Kidney epithelial cell (primary cell): ENCODE results near the gene AMOTL2. TPM values are rescaled to one million over a fixed set of nuclear protein-coding genes. Genes with fewer than 3 reads are reported as not detected.

Experiments used
- DNase-seq: peaks from one replicate; pipeline ENCODE4 v3.0.0-alpha.2; 2010; ENCODE audit warnings: low read depth
- H3K27me3 ChIP-seq: 2 replicates; pipeline ENCODE4 v1.6.0; 2011; ENCODE audit warnings: low read length; ENCODE audit not compliant: control insufficient read depth, insufficient read depth
- H3K36me3 ChIP-seq: 2 replicates; pipeline ENCODE4 v1.5.1; 2011; ENCODE audit warnings: low read length; ENCODE audit not compliant: control insufficient read depth, insufficient read depth
- H3K4me3 ChIP-seq: 2 replicates; pipeline ENCODE4 v1.5.1; 2011; ENCODE audit warnings: low read depth, mild to moderate bottlenecking, control low read depth, low read length
- CTCF ChIP-seq: IDR thresholded peaks from 2 replicates; pipeline ENCODE4 v1.5.1; 2011; ENCODE audit warnings: mild to moderate bottlenecking, moderate library complexity, low read length, control low read depth, inconsistent platforms; ENCODE audit not compliant: insufficient read depth, poor library complexity, severe bottlenecking
- total RNA-seq: library from RNA; depleted of rRNA; stranded (reverse); fragments of >200 nt; gene quantifications from 2 replicates; pipeline ENCODE4 v1.2.3, GENCODE V29; 2015

AMOTL2 gene
- total RNA-seq, 1 donor from 2014 or later: 191 TPM

DNA sequence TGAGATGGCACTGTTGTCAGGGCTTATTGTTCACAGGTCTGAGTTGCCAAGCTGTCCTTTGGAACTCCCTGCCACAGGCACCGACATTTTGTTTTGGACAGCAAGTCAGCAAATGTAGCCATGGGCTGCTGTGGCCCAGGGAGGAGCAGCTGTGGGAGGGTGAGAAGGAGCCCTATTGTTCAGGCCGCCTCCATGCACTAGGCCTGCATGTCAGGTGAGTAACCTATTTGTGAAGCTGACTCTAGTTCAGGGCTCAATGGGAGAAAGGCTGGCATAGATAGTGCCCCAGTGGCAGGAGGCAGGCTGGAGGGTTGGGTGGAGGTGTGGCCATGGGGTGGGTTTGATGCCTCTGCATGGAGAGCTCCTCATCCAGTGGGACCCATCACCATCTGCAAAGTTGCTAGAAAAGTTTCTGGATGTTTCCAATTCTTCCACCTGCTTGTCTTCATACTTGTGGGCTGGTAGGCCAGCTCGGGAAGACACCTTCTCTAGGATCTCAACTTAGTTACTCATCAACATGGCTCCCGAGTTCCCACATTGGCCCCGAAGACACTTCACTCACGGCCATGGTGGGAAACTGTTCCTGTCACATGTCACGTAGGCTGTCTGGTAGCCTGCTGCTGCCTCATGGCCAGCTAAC, 19.5 kb downstream of the AMOTL2 start:
- Histone ChIP-seq H3K36me3 (peaks cover 7% of the 10 kb centered on the region), H3K27me3 (no peaks in the 10 kb centered on the region), H3K4me3 (no peak overlapping the region)
- DNase-seq: no peak
- TF ChIP-seq CTCF: no peak

DNA sequence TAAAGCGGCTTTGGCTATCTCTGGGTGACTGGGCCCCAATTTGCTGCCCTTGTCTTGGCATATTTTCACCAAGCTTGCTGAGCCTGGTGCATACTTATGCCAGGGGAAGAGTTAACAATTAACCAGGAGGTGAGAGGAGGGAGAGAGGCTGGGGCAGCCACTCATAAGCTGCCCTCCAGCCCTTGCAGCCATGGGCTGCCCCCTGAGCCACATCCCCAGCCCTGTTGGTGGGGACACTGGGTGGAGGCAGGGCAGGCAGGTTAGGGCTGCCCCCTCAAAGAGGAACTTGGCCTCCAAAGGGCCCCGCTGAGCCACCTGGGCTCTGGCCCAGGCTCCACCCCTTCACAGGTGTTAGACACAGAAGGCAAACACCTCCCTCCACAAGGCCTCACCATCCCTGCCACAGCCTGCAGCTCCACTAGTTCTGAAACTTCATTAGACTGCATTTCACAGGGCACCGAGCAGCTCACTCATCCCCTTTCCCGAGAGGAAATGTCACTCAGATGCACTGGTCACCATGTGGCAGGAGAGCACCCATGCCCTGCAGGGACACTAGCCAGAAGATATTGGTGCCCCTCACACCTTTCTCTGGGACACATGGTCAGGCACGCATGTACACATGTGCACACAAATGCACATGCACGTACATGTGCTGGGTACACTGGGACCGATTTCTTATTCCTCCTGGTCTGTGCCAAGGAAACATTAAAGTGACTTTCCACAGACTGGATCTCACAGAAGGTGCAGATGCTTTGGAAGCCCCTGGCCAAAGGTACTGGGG, 20.2 kb downstream of the AMOTL2 start:
- Histone ChIP-seq H3K36me3 (peaks cover 6% of the 10 kb centered on the region), H3K4me3 (no peak overlapping the region), H3K27me3 (no peaks in the 10 kb centered on the region)
- no peak for DNase-seq
- no peak for TF ChIP-seq CTCF

DNA sequence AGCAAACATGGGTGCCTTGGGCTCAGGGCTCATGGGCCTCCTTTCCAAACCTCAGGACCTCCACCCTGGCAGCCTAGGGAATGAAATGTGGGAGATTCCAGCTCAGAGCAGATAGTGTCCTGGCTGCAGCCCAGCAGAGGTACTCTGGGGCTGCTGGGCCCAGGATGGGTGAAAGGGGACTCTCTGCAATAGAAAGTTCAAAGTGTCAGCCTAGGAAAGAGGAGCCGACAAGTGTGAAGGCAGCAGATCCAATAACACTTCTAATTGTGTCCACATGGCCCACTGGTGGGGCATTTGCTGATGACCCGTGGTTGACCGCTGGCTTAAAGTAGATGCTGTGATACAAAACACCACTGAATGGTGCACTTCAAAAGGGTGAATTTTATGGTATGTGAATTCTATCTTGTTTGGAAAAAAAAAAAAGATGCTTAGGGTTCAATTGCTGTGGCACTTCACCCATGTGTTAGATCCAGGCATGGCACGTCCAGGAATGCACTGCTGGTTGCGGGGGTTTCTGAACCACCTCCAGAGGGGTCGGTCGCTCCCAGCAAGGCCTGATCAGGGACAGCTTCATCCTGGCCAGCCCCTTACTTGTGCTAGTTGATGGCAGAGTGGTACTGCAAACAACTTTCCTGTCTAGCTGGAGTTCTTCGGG, 20.9 kb downstream of the AMOTL2 start:
- Histone ChIP-seq H3K36me3 (peaks cover 6% of the 10 kb centered on the region), H3K27me3 (no peaks in the 10 kb centered on the region), H3K4me3 (no peak overlapping the region)
- DNase-seq: no peak
- no peak for TF ChIP-seq CTCF

DNA sequence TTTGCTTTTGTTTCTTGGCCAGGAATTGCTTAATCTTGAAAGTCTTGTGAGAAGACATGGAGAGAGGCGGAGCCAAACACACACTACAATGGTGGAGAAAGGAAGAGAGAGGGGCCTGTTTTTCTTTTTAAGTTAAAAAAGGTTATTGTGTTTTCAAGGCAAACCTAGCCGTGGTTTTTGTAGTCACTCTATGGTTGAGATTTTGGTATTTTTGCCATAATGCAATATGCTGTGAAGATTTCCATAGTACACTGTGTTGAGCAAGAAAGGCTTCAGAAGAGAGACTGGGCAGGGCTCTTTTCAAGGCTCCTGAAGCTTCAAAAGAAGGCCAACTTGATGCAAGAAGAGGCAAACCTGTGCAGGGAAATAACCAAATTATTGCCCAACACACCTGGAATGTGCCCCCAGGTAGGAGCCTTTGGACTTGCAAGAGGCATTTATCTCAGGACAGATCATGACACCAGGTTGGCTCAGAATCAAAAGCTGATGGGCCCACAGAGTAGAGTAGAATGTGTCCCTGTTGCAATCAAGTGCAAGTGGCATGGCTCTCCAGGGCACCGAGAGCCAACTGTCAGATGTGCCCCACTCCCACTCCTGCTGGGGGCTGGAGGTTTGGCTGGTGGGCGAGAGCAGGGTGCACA, 22.1 kb downstream of the AMOTL2 start:
- Histone ChIP-seq H3K36me3 (peaks cover 3% of the 10 kb centered on the region), H3K27me3 (no peaks in the 10 kb centered on the region), H3K4me3 (no peak overlapping the region)
- DNase-seq: no peak
- TF ChIP-seq CTCF: no peak

GRCh38 chr3:134351427-134351826, 22.8 kb downstream of the AMOTL2 start:
- peaks cover 3% of the 10 kb centered on the region for H3K36me3 ChIP-seq
- H3K4me3 ChIP-seq: no peak overlapping the region
- no peak for DNase-seq
- no peak for TF ChIP-seq CTCF
- H3K27me3 ChIP-seq: no peaks in the 10 kb centered on the region
